NCI-H2029 treated with DMSO at 0.1 percent for 48 hours (cell line): ENCODE data around the gene PIF1.
"Not testable (repeated sequence)": the region's sequence is repeated elsewhere in the genome, so short reads cannot be mapped to it uniquely, and the experiment has no call there.

ENCODE experiments used
- DNase-seq: peaks from one replicate; lab custom pipeline; 2025; lab: John Stamatoyannopoulos, UW

Gene PIF1

DNA sequence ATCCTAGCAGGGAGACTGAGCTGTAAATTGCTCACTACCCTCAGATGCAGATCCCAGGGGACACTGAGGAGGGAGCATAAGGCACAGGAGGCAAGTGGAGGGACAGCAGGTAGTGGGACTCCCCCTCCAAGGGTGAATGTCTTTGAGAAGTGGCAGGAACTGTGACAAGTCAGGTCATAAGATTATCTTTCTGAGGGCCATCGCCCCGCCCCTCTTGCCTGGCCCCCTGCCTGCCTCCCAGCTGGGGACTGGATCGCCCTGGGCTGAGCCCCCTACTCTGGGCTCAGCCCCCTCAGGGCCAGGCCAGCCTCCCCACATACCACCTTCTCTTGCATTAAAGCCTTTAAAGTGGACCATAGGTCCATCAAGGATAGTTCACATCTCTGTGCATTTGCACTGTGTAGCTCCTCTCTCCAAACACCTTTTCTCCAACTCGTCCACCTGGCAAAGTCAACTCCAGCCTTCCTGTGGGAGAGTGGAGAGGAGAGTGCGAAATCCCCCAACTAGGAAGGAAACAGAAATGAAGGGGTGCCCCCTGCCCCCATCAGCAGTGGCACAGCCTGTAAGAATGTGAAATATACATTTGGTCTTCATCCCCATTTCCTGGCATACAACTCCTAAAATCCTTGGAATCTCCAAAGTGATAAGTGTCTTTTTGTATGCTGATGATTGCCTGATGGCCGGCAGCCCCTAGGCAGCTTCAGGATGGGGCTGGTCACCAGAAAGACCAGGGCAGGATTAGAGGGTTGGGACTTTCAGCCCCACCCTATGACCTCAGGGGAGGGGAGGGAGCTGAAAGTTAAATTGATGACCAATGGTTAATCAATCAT lies 14.7 kb downstream of the PIF1 start:
- DNase-seq = no peak

DNA sequence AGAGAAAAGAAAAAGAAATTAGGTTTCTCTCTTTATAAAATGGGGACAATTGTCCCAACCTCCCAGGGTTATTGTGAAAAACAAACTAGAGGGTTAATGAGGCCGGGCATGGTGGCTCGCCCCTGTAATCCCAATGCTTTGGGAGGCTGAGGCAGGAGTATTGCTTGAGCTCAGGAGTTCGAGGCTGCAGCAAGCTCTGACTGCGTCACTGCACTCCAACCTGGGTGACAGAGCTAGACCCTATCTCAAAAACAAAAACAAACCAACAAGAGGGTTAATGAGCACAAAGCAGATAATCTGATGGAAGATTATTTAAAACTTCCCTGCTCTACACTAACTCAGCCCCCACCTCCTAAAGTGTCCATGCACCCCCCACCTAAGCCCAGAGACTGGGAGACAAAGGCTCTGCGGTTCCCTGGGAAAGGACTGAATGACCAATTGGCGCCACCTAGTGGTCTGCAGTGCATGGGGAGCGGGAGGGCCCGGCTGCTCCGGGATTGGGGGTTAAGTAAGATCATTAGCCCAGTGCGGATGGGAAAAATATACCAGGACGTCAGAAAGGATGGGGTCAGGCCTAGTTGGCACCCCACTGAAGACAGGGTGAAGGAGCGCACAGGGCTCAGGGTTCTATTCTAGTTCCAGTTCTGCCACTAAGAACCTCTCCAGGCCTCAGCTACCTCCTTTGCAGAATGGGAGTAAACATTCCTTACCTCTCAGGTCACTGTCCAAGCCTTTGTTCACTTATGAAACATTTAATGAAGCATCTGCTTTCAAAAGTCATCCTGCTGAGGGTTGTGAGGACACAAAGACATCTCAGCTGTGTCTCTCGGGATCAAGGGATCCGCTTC lies 15.6 kb downstream of the PIF1 start:
- DNase-seq = peak; percentile 25

DNA sequence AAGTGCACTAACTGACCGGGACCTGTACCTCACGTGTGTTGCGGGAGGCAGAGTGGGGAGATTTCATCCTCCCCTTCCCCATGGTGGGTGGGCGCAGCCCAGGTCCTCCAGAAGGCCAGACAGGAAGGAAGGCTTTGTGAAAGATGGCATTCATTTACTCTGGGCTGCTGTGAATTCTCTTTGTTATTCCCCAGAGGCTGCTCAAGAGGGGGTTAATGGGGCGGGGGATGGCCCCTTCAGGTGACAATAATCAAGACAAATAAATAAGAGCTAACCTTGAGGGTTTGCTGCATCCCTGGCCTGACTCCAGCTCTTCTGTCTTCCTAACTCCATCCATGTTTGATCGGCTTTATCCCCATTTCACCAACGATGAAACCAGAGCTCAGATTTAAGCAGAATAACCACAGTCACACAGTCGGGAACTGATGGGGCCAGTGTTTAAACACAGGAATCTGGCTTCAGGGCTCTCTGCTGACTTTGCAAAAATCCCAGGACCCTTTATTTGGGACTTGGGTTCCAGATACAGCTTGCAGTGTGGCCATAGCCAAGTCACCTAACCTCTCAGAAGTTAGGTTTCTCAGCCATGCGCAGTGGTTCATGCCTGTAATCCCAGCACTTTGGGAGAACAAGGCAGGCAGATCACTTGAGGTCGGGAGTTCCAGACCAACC lies 16.5 kb downstream of the PIF1 start:
- DNase-seq = no peak

DNA sequence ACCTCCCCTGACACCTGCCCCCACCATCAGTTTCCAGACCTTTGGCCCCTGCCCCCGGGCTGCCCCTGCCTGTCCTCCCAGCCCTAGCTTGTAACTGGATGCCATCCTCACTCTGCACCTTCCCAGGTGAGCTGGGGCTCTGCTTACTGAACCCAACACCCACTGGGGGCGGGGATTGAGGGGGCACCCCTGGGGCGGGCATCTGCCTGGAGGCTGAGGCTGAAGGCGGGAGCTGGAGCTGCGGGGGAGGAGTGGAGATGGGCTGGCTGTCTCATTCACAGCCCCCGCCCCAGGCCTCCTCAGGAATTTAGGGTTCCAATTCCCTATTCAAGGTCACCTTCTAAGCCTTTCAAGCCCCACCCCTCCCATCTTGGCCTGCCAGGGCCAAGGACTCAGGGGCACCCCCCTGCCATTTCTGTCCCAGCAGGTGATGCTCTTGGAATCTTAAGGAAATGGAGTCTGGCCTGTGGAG lies 17.7 kb downstream of the PIF1 start:
- DNase-seq = no peak

DNA sequence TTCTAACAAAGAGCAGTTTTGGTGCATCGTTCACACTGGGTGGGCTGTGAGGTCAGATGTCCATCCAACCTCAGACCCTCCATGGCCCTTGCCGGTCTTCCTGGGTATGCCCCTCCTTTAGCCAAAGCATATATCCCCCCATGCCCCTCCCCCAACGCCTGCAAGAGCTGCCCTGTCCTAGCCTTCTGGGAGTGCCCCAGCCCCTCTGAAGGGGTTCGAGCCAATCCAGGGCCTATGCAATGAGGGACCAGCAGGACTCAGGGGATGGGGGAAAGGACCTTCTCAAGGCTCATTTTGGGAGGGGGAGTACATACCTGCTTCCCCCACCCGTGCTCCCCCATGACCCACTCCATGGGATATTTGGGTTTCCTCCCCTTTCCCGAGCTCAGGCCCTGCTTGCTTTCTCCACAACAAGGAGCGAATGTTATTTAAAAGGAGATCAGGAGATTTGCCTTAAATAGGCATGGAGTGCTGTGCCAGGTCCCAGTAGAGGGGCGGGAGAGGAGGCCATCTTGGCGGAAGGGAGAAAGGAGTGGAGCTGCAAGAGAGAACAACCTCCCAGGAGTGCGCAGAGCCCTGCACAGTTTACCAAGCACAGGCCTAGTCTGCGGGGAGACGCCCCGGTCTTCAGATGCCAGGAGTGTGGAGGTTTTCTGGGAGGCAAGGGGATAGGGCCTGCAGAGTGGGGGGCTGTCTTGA lies 18.2 kb downstream of the PIF1 start:
- no peak for DNase-seq

DNA sequence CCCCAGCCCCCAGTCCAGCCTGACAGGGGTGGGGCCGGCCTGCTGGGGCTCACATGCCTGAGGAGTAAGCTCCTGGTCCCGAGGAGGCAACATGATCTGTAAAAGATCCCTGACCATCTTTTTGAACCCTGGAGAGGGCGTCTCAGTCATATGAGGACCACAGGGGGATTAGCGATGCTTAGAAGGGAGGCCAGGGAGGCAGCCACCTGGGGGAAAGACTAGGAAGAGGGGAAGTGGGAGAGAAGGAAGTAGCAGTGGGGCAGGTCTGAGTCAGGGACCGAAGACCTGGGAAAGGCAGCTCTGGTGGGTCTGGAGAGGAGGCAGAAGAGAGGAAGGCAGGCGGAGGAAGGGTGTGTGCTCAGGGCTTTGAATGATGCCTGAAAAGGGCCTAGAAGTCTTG lies 18.9 kb downstream of the PIF1 start:
- DNase-seq = no peak

DNA sequence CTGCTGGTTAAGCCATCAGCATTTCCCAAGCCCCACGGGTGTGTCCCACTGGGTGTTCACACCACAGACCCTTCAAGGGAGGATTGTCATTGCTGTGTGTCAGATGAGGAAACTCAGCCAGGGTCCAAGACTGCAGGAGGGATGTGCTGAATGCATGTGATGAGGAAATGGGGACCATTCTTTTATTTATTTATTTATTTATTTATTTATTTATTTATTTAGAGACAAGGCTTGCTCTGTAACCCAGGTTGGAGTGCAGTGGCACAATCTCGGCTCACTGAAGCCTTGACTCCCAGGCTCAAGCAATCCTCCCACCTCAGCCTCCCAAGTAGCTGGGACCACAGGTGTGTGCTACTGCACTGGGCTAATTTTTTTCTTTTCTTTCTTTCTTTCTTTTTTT lies 20.8 kb downstream of the PIF1 start:
- no peak for DNase-seq

DNA sequence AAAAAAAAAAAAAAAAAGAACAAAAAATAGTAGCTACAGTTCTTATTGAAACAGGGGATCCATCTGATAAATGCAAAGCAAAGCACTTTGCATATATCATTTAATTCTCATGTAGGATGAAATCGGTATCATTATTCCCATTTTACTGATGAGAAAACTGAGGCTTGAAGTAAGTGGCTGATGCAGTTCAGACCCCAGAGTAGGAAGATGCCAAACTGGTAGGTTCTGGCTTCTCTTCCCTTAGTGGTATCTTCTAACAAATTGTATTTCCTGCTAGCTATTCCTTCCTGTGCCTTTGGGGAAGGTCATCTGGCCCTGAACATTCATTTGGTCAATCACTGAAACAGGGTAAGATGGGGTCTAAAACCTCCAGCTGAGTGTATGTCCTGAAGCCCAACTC lies 21.9 kb downstream of the PIF1 start:
- no peak for DNase-seq

DNA sequence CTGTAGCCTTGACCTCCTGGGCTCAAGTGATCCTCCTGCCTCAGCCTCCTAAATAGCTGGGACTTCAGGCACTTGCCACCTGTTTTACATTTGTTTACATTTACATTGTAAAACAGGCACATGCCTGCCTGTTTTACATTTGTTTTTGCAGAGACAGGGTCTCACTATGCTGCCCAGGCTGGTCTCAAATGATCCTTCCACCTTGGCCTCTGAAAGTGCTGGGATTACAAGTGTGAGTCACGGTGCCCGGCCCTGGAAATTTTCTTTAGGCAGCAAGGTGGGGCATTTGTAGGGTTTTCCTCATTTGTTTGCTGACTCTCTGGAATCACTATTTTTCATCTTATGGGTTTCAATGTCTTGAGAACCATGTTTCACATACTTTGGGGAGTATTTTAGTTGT lies 25.0 kb downstream of the PIF1 start:
- no peak for DNase-seq

DNA sequence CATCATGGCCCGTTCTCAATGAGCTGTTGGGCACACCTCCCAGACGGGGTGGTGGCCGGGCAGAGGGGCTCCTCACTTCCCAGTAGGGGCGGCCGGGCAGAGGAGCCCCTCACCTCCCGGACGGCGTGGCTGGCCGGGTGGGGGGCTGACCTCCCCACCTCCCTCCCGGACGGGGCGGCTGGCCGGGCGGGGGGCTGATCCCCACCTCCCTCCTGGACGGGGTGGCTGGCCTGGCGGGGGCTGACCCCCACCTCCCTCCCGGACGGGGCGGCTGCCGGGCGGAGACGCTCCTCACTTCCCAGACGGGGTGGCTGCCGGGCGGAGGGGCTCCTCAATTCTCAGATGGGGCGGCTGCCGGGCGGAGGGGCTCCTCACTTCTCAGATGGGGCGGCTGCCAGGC lies 26.5 kb downstream of the PIF1 start:
- not testable (repeated sequence) for DNase-seq

DNA sequence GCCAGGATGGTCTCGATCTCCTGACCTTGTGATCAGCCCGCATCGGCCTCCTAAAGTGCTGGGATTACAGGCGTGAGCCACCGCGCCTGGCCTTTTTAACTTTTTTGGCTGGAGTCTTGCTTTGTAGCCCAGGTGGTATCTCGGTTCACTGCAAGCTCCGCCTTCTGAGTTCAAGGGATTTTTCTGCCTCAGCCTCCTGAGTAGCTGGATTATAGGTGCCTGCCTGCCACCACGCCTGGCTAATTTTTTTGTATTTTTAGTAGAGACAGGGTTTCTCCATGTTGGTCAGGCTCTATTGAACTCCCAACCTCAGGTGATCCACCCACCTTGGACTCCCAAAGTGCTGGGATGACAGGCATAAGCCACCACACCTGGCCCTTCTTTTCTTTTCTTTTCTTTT lies 29.5 kb downstream of the PIF1 start:
- not testable (repeated sequence) for DNase-seq

DNA sequence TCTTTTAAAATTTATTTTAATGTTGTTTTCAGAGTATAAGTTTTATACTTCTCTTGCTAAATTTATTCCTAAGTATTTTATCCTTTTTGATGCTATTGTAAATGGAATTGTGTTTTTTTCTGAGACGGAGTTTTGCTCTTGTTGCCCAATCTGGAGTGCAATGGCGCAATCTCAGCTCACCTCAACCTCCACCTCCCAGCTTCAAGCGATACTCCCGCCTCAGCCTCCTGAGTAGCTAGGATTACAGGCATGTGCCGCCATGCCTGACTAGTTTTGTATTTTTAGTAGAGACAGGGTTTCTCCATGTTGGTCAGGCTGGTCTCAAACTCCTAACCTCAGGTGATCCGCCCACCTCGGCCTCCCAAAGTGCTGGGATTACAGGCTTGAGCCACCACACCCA lies 30.1 kb downstream of the PIF1 start:
- not testable (repeated sequence) for DNase-seq

DNA sequence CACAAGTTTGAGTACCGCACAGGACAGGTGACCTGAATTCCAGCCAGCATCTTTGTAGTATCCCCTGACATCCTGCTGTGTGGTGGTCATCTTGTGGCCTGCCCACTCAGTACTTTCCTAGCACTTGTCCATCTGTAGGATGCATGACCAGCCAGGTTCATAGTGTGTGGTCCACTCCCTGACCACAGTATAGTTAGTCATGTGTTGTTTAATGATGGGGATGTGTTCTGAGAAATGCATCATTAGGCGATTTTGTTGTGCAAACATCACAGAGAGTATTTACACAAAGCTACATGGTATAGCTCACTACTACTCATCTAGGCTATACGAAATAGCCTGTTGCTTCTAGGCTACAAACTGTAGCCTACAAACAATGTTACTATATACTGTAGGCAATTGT lies 33.2 kb downstream of the PIF1 start:
- no peak for DNase-seq

DNA sequence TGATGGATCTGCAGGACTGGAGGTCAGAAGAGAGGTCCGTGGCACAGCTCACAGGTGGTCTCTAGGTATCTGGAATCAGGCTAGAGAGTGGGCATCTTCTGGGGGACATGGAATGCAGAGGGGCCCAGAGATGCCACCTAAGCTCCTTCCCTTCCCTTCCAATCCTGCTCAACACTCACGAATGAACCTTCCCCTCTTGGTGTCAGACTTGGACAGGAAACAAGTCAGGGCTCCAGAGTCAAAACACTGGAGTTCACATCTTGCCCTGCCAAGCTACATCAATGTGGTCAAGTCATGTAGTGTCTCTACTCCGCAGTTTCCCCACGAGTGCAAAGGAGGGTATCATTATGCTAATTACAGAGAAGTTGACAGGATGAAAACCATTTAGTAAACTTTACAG lies 34.0 kb downstream of the PIF1 start:
- DNase-seq = no peak

DNA sequence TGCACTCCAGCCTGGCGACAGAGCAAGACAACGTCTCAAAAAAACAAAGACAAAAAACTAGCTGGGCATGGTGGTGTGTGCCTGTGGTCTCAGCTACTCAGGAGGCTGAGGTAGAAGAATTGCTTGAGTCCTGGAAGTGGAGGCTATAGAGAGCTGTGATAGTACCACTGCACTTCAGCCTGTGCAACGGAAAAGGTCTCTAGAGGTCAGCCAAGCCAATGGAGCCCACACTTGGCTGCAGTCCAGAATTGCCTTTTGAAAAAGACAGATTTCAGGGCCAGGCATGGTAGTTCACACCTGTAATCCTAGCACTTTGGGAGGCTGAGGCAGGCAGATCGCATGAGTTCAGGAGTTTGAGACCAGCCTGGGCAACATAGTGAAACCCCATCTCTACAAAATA lies 41.7 kb downstream of the PIF1 start:
- DNase-seq = no peak

DNA sequence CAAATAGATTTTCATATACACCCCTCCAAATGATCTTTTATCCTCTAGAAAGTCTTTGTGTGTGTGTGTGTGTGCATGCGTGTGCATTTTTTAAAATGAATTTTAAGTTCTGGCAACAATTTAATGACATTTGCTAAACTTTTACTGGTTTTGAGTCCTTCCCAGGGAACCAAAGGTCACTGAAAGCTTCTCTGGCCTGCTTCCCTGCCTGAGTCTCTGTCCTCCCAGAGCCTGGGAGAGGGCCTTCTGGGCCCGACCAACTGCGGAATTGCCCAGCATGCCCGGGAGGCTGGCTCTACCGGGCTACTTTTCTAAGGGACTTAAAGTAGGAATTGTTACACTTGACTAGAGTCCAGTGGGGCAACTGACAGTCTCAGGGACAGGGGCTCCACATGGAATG lies 42.7 kb downstream of the PIF1 start:
- DNase-seq = no peak

DNA sequence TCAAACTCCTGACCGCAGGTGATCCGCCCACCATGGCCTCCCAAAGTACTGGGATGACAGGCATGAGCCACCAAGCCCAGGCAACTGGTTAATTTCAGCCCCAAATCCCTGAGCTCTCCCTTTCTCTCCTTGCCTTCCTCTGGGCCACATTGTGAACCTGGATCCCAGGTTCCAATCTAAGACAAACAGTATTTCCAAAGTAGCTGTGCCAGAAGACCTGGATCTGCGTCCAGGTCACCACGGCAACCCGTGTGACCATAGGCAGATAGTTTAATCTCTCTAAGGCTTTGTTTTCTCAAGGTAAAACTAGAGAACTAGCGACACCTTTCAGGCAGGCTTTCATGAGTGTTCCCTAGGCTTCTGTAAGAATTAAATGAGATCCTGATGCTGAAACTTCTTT lies 44.1 kb downstream of the PIF1 start:
- no peak for DNase-seq

DNA sequence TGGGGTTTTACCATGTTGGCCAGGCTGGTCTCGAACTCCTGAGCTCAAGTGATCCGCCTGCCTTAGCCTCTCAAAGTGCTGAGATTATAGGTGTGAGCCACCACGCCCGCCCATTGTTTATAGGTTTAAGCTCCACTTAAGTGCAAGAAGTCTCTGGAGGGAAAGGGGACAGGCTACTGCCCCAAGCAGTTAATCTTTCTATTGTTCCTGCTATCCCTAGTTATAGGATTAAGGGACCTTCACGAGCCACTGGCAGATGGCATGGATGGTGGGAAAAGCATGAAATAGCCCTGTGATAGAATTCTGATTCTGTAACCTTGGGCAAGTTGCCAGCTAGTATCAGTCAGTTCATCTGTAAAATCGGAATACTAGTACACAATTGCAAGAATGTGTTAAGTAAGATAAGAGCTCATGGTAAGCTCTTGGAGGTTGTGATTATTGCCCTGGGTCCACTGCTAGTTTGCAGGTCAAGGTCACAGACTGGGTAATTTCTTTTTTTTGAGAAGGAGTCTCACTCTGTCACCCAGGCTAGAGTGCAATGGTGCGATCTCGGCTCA lies 44.8 kb downstream of the PIF1 start:
- no peak for DNase-seq

DNA sequence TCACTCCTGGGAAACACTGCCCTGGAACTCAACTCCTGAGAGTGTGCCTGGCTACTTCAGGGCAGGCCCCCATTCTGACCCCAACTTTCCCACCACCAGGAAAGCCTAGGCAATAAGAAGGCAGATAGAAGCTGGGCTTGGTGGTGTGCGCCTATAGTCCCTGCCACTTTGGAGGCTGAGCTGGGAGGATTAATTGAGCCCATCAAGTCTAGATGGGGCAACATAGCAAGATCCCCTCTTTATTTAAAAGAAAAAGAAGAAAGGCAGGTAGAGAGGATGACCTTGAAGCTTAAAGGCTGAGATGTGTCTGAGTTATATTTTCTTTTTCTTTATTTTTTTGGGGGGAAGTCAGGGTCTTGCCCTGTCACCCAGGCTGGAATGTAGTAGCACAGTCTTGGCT lies 45.8 kb downstream of the PIF1 start:
- DNase-seq = no peak

DNA sequence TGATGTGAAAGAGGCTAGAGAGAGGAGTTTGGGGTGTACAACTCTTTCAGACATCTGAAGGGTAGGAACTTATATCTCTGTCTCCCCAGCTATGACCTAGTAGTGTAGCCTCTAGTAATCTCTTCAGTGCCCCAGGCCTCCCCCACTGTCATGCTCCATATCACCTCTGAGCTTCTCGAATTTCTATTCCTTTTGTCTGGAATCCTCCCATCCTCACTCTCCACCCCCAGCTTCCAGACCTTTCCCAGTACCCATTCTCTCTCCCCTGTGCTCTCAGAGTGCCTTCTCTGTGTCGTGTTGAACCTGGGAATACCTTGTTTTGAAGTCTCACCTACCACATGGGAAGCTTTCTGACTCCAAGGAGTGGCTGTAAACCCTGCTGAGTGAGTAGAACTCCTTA lies 46.4 kb downstream of the PIF1 start:
- no peak for DNase-seq

DNA sequence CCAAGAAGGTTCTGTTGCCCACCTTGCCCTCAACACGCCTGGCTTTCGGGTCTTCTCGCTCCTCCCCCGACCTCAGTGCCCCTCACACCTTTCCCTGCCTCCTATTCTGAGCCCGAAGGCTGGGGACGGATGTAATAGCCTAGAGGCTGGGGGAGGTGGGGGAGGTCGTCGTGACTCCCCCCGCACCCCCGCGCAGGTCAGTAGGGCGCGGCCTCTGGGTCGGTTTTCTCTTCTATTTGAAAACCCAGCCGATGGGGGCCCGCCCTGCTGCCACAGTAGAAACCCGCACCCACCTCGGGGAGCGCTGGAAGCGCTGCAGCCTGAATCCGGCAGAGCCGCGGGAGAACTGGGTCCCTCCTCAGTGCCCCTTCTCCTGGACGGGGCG lies 49.1 kb downstream of the PIF1 start:
- no peak for DNase-seq
